ENCODE data around the gene SKI. TPM values are rescaled to one million over a fixed set of nuclear protein-coding genes. Genes with fewer than 3 reads are reported as not detected.

Gene SKI
- total RNA-seq, 1 donor from 2014 or later: 40.7 TPM

DNA sequence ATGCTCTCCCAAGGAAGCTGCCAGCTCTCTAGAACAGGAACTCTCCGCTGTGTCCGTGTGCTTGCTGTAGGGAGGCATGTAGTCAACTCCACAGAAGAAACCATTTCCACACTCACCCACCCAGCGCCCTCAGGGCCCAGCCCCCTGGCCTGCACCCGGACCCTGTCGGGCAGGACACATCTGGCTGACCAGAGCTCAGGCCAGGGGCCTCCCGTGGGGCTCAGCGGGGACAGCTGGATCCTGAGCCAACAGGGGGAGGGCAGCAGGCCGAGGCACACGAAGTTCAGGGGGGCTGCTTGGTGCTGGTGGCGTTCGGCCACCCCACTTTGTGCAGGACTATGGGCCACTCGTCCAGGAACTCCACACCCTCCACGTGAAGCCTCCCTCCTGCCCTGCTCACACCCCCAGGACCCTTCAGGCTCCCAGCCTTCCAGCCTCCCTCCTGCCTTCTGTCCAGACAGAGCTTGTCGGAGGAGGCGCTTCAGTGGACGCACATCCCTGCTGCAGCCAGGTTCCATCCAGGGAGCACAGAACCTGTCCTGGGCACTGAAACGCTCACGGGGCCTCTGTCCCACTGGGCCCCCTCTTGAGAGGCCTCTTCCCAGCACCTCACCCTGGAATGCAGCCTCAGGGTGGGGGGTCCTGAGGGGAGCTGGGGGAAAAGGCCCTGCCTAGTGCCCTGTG, 18.6 kb upstream of the SKI start:
- H3K9me3 Mint-ChIP-seq: no peaks in the 10 kb centered on the region
- intact Hi-C loops (cut with micrococcal nuclease): no loop called here
- no peak overlapping the region for H3K27ac Mint-ChIP-seq
- DNase-seq: no peak
- H3K27me3 Mint-ChIP-seq: peaks cover 2% of the 10 kb centered on the region
- H3K36me3 Mint-ChIP-seq (ENCODE audit: low read depth): no peaks in the 10 kb centered on the region
- peaks cover 4% of the 10 kb centered on the region for H3K4me1 Mint-ChIP-seq
- H3K4me3 Mint-ChIP-seq: no peak overlapping the region

DNA sequence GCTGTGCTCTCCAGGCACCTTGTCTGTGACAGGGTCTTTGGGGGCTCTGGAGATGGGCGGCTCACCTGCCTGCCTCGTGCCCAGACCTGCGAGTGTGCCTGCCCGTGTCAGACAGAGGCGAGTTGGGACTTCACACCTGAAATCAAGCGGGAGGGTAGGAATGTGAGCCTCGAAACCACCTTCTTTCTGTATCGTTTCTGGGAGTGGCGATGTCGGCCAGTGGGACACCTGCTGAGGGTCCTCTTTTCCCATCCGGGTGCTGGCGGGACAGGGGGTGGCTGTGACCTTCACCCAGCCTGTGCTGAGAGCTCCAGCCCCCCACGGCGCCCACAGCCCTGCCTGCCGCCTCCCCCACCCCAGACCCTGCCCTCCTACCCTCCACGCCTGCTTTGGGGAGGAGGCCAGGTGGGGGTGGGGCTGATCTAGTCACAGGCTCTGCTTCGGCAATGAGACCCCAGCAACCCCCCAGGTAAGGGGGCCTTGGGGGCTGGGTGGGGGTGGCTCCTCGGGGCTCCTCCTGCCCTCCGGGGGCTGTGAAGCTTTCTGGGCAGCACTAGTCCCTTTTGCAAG, 17.9 kb upstream of the SKI start:
- intact Hi-C loops (cut with micrococcal nuclease): no loop called here
- H3K27ac Mint-ChIP-seq: no peak overlapping the region
- H3K9me3 Mint-ChIP-seq: no peaks in the 10 kb centered on the region
- H3K36me3 Mint-ChIP-seq (ENCODE audit: low read depth): no peaks in the 10 kb centered on the region
- H3K4me1 Mint-ChIP-seq: peaks cover 4% of the 10 kb centered on the region
- DNase-seq: no peak
- H3K27me3 Mint-ChIP-seq: peaks cover 2% of the 10 kb centered on the region
- no peak overlapping the region for H3K4me3 Mint-ChIP-seq

DNA sequence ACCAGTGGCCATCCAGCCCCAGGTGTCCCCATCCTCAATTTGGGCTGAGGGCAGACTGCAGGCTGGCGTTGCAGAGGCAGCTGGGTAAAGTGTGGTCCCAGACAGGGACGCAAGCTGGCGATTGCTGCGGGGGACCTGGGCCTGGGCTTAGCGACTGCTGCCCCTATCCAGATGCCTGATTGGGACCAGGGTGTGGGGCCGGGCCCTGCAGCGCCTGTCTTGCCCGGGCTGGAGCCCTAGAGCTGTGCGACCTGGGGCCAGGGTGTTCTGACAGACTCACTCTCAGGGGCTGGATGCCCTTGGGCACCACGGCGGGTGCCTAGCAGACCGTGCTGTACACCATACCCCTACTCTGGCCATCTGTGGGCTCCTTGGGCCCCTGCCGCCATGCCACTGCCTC, 17.3 kb upstream of the SKI start:
- H3K27ac Mint-ChIP-seq: no peak overlapping the region
- intact Hi-C loops (cut with micrococcal nuclease): no loop called here

DNA sequence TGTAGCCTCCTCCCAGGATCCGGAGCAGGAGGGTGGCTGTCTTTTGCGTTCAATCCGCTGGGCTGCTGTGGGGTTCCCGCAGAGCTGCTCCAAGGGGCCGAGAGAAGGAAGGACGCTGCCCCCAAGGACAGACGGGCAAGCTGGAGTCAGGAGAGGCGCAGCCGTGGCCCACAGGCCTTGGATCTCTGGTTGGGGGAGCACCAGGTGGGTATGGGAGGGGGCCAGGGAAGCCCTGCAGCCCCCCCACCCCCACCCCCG, 15.9 kb upstream of the SKI start:
- no peak for DNase-seq
- Mint-ChIP-seq H3K4me3 (no peak overlapping the region), H3K36me3 (ENCODE audit: low read depth) (no peaks in the 10 kb centered on the region), H3K27me3 (peaks cover 2% of the 10 kb centered on the region), H3K4me1 (peaks cover 5% of the 10 kb centered on the region), H3K9me3 (no peaks in the 10 kb centered on the region), H3K27ac (no peak overlapping the region)
- intact Hi-C loops (cut with micrococcal nuclease): no loop called here

More for the DNA sequence above, 17.3 kb upstream of the SKI start:
- Mint-ChIP-seq H3K4me1 (peaks cover 4% of the 10 kb centered on the region), H3K27me3 (peaks cover 2% of the 10 kb centered on the region), H3K36me3 (ENCODE audit: low read depth) (no peaks in the 10 kb centered on the region), H3K4me3 (no peak overlapping the region), H3K9me3 (no peaks in the 10 kb centered on the region)
- DNase-seq: no peak

DNA sequence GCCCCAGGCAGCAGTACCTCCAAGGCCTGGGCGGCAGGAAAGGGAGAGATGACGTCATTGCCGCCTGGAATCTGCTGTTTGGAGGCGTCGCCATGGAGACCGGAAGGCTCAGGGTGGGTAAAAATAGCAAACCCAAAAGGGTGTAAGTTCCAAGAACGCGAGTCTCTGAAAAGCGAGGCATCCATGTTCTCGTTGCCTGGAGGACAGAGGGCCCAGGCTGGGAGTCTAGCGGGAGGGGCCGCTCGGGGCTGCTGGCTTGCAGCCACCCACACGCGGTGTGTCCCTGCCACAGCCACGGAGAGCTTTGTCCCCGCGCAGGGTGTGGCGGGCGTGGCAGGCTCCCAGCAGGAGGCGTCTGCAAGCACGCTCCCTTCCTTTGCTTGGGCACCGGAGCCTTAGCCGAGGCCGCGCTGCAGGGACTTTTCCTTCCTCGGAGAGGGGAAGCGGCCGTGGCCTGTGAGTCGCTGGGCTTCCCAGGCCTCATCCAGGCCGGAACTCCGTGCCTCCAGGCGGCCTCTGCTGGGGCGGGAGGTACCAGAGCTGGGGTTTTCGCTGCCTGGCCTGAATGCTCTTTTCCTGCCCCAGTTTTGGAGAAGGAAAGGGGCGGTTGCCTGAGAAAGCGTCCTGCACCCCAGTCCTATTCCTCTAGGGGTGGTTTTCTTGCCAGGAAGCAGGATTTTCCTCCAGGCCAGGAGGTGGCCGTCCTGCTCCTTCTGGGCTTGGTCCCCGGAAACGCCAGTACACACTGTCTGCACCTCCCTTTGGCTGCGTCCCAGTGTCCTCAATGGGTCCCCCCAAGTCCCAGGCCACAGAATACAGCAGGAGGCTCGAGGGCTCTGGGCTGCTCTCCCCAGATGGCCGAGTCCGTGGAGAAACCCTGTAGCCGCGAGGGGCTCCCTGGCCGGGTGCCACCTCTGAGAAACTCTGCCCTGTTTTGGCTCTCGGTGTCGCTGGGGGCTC, 15.3 kb upstream of the SKI start:
- peak overlapping the region; percentile 49 for H3K4me3 Mint-ChIP-seq
- H3K27me3 Mint-ChIP-seq: peaks cover 2% of the 10 kb centered on the region
- H3K36me3 Mint-ChIP-seq (ENCODE audit: low read depth): no peaks in the 10 kb centered on the region
- H3K4me1 Mint-ChIP-seq: peaks cover 5% of the 10 kb centered on the region
- H3K9me3 Mint-ChIP-seq: no peaks in the 10 kb centered on the region
- H3K27ac Mint-ChIP-seq: peak overlapping the region; percentile 66
- peak; percentile 91 for DNase-seq
- intact Hi-C loops (cut with micrococcal nuclease): no loop called here

DNA sequence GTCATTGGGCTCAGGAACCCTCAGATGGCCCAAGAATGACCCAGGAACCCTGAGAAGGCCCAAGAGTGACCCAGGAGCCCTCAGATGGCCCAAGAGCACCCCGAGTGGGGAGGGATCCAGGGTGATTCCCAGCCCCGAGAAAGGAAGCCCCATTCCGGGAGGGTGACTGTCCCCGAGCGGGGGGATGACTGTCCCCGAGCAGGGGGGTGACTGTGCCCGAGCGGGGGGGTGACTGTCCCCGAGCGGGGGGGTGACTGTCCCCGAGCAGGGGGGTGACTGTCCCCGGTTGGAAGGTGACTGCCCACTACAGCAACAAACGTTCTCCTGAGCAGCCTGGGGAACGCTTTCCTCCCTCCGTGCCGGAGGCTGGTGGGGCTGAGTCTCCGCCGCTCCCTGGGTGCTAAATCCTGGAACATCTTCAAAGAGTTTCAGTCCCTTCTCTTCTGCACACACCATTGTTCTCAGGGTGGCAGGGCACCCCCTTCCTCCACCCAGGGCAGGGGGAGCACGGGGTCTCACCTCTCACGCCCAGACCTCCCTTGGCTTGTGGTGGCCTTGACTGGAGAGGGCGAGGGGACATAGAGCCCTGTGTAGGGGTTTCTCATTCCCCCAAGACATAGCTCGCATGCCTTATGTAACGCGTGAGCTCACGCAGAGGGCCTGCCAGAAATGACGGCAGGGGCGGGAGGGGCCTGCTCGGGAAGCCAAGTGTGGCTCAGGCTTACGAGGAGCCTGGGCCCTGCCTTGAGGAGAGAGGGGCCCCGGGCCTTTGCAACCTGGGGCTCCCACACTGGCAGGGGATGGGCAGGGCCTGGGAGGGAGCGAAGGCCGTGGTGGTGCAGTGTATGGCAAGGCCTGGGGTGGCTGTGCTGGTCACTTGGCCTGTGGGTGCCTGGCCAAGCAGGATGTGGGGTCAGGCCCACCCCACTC, 14.3 kb upstream of the SKI start:
- Mint-ChIP-seq H3K9me3 (peaks cover 3% of the 10 kb centered on the region), H3K4me3 (no peak overlapping the region), H3K4me1 (peaks cover 5% of the 10 kb centered on the region), H3K27ac (no peak overlapping the region), H3K27me3 (peaks cover 7% of the 10 kb centered on the region), H3K36me3 (ENCODE audit: low read depth) (peaks cover 1% of the 10 kb centered on the region)
- intact Hi-C loops (cut with micrococcal nuclease): no loop called here
- DNase-seq: no peak

DNA sequence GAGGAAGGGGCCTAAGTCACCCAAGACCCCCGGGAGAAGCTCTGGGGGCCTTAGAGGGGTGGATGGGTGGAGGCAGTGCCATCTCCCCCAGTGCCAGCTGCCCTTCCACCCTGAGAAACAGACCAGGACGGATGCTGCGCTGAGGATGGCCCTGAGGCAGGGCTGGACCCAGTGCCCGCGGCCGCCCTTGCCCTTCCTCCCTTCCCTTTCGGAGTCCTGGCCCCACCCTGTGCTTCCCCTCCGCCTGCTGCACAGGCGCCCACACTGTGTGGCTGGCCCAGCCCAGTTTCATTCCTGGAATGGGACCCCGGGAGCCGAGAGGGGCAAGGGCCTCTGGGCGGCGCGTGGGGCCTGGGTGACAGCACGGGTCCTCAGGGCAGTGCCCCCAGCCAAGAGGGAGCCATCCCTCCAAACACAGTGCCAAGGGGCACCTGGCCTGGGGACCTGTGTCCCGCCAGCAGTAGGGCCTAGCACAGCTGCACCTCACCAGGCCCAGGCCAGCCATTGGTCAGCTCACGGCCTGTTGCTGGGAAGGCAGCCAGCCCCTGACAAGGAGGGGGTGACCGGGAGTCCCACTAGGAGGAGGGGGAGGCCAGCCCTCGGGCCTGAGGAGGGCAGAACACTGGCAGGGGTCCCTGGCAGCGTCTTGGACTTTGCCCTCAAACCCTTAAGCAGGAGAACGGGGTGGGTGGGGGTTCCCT, 13.4 kb upstream of the SKI start:
- H3K9me3 Mint-ChIP-seq: peaks cover 8% of the 10 kb centered on the region
- H3K27me3 Mint-ChIP-seq: peaks cover 9% of the 10 kb centered on the region
- no peak overlapping the region for H3K4me3 Mint-ChIP-seq
- intact Hi-C loops (cut with micrococcal nuclease): no loop called here
- DNase-seq: no peak
- no peak overlapping the region for H3K27ac Mint-ChIP-seq
- peaks cover 5% of the 10 kb centered on the region for H3K4me1 Mint-ChIP-seq
- H3K36me3 Mint-ChIP-seq (ENCODE audit: low read depth): peaks cover 4% of the 10 kb centered on the region

DNA sequence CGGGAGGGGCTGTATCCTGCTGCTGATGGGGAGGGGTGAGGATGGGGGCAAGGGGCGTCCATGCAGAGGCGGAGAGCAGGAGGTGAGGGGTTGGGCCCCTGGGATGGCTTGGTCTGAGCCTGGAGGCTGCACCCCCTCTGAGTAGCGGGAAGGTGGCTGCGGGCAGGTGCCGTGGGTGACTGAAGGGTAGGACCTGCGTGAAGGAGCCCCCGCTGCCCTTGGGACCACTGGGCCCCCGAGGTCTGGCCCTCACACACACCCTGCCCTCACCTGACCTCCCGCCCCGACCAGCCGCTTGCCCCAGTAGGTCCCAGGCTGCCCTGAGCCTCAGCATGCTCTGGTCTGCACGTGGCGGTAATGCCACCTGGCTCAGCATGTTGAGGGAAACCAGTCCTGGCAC, 12.8 kb upstream of the SKI start:
- peaks cover 8% of the 10 kb centered on the region for H3K9me3 Mint-ChIP-seq
- intact Hi-C loops (cut with micrococcal nuclease): no loop called here
- no peak overlapping the region for H3K4me3 Mint-ChIP-seq
- peaks cover 4% of the 10 kb centered on the region for H3K36me3 Mint-ChIP-seq (ENCODE audit: low read depth)
- peaks cover 5% of the 10 kb centered on the region for H3K4me1 Mint-ChIP-seq
- no peak overlapping the region for H3K27ac Mint-ChIP-seq
- no peak for DNase-seq
- H3K27me3 Mint-ChIP-seq: peaks cover 9% of the 10 kb centered on the region

DNA sequence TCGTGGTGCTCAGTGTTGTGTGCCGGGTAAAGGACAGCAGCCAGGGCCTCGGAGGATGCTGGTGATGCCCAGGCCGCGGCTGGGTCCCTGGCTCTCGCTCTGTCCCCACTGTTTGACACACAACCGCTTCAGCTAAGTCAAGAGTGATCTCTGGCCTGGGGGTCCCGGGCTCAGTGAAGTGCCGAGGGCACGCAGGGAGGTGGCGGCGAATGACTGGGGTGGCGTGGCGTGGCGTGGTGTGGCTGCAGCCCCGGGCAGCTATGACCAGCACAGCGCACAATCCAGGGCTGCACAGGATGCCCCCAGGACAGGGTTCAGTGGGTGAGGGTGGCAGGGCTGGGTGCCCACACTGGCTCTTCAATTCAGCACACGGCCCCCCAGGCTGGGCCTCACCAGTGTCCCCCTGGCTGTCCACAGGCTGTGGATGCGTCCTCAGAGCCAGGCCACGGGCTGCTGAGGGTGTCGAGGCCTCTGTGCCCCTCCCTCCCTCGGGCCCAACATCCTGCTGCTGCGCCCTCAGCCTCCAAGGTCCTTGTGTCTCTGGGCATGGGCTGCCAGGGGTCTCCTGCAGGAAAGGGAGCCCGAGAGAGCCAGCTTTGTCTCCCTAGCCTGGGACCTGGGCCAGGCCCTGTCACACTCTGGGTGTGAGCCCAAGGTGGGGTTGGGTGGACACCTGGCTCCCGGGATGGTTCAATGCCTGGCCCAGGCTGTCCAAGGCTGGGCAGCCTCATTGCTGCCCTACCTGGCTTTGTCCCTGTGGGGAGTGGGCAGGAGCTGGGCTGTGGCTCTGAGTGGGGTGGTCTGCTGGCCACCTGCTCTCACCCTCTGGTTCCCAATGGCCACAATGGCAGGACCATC, 12.0 kb upstream of the SKI start:
- Mint-ChIP-seq H3K27ac (no peak overlapping the region), H3K9me3 (peaks cover 8% of the 10 kb centered on the region), H3K36me3 (ENCODE audit: low read depth) (peaks cover 4% of the 10 kb centered on the region), H3K27me3 (peaks cover 9% of the 10 kb centered on the region), H3K4me1 (peaks cover 5% of the 10 kb centered on the region), H3K4me3 (no peak overlapping the region)
- intact Hi-C loops (cut with micrococcal nuclease): no loop called here
- no peak for DNase-seq

DNA sequence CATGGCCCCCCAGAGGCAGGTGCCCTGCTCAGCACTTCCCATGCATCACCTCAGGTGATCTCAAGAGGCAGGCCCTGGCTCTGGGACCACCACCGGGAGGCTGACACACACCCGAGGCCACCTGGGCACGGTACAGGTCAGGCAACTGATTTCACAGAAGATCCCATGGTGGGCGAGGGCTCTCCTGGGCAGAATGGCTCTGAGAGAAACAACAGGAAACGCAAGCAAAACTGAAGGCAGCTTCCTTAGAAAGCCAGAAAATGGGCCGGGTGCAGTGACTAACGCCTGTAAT, 11.4 kb upstream of the SKI start:
- no peak overlapping the region for H3K4me3 Mint-ChIP-seq
- H3K27me3 Mint-ChIP-seq: peaks cover 12% of the 10 kb centered on the region
- intact Hi-C loops (cut with micrococcal nuclease): no loop called here
- H3K9me3 Mint-ChIP-seq: peaks cover 8% of the 10 kb centered on the region
- DNase-seq: no peak
- H3K4me1 Mint-ChIP-seq: peaks cover 5% of the 10 kb centered on the region
- H3K36me3 Mint-ChIP-seq (ENCODE audit: low read depth): peaks cover 4% of the 10 kb centered on the region
- H3K27ac Mint-ChIP-seq: no peak overlapping the region

DNA sequence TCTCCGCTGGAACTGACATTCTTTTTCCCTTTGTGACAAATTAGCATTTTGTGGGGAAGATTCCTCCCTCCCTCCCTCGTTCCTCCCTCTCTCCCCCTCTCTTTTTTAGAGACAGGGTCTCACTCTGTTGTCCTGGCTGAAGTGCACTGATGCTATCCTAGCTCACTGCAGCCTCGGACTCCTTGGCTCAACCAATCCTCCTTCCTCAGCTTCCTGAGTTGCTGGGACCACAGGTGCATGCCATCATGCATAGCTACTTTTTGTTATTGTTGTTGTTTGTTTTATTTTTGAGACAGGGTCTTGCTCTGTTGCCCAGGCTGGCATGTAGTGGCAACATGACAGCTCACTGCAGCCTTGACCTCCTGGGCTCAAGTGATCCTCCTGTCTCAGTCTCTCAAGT, 6.8 kb upstream of the SKI start:
- intact Hi-C loops (cut with micrococcal nuclease): no loop called here
- H3K27me3 Mint-ChIP-seq: peaks cover 20% of the 10 kb centered on the region
- H3K36me3 Mint-ChIP-seq (ENCODE audit: low read depth): peaks cover 4% of the 10 kb centered on the region
- H3K4me3 Mint-ChIP-seq: no peak overlapping the region
- peaks cover 8% of the 10 kb centered on the region for H3K9me3 Mint-ChIP-seq
- DNase-seq: no peak
- H3K4me1 Mint-ChIP-seq: peaks cover 6% of the 10 kb centered on the region
- no peak overlapping the region for H3K27ac Mint-ChIP-seq

DNA sequence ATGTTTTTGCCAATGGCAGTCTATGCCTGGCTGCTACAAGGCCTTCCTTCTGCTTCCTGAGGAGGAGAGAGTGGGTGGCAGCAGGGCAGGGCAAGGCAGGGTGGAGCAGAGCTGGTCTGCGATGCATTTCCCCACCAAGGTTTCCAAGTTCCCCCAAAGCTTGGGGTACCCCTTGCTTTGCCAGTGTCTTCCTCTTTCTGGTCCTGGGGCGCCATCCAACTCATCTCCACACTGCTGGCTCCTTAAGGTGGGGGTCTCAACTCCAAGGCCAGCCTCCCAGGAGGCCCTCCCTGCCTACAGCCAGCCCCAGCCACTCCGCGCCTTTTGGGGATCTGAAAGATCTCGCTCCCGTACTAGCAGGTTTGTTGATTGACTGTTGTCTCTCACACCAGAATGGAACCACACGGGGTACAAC, 3.9 kb upstream of the SKI start:
- Mint-ChIP-seq H3K36me3 (ENCODE audit: low read depth) (peaks cover 3% of the 10 kb centered on the region), H3K9me3 (peaks cover 1% of the 10 kb centered on the region), H3K4me1 (peaks cover 4% of the 10 kb centered on the region), H3K27ac (no peak overlapping the region), H3K27me3 (peaks cover 13% of the 10 kb centered on the region), H3K4me3 (no peak overlapping the region)
- intact Hi-C loops (cut with micrococcal nuclease): no loop called here
- peak; percentile 56 for DNase-seq

Measured in activated CD4-positive, alpha-beta T cell treated with anti-CD3 and anti-CD28 coated beads, Interleukin-2, amount 10 ng/mL, durations not matched to agents 24 days and 14 days (primary cell).